Measurements from ENCODE around the gene CDK3. TPM values are rescaled to one million over a fixed set of nuclear protein-coding genes. Genes with fewer than 3 reads are reported as not detected.

Gene CDK3
- total RNA-seq, 1 experiment from 2014 or later = 7.1 TPM

GRCh38 chr17:76007131-76007849 is 6.6 kb downstream of the CDK3 start:
- H4K20me1 ChIP-seq (ENCODE audit: insufficient read depth) = no peaks in the 10 kb centered on the region
- no peaks in the 10 kb centered on the region for H3K79me2 ChIP-seq (ENCODE audit: insufficient read depth, low read length)
- no peak overlapping the region for H3K9ac ChIP-seq (ENCODE audit: low read length)
- CTCF ChIA-PET = interaction anchor here (0.9 to 7.1 kb wide), 4 partner anchors 8 to 273 kb away, joined by 3 to 68 read pairs (median 6); partner anchors contain the start of gene MRPL38
- TF ChIP-seq RAD21 (IDR thresholded peaks at IDR 0.05; ENCODE audit: low read depth) = no peak
- no peak overlapping the region; the same call in 1 of the 2 replicates for H3K27ac ChIP-seq (ENCODE audit: low read depth, low read length)
- H3K9me3 ChIP-seq (ENCODE audit: control insufficient read depth in 1 of 2, insufficient read depth in 1 of 2, low read depth in 1 of 2, low read length in 2 of 2) = no peaks in the 10 kb centered on the region
- TSS peak; percentile 7 for BruUV-seq (replicated peaks)
- H3K36me3 ChIP-seq (ENCODE audit: control insufficient read depth in 1 of 2, insufficient read depth in 2 of 2, low read length in 2 of 2) = peaks cover 23 to 26% of the 10 kb centered on the region in 2 experiments; a peak in 2 of 4 replicates
- no peak overlapping the region for H2AFZ ChIP-seq (ENCODE audit: low read depth, low read length, poor library complexity, severe bottlenecking)
- DNase-seq (ENCODE audit: low read depth, low spot score) = no peak
- RAD21 ChIA-PET (ENCODE audit: low non-redundant PET in 1 of 2, low total read pairs in 2 of 2, uncharacterized antibody in 2 of 2, unreplicated experiment in 2 of 2) = no interaction called here
- peaks cover 0 to 13% of the 10 kb centered on the region in 2 experiments; a peak in 2 of 4 replicates for H3K4me1 ChIP-seq (ENCODE audit: control insufficient read depth in 1 of 2, insufficient read depth in 2 of 2, low read length in 2 of 2)
- intact Hi-C loops (cut with micrococcal nuclease) = no loop called here
- ATAC-seq = no peak
- H3K4me2 ChIP-seq (ENCODE audit: low read length) = no peak overlapping the region
- H3K4me3 ChIP-seq (replicated peaks in 1 of 2; ENCODE audit: low read depth in 1 of 2, low read length in 2 of 2) = no peak overlapping the region
- H3K9me2 ChIP-seq (ENCODE audit: insufficient read depth) = no peaks in the 10 kb centered on the region
- POLR2A ChIA-PET = interaction anchor here (0.8 kb wide), 1 partner anchor 98 kb away, joined by 3 read pairs; no protein-coding TSS in a partner anchor
- no peaks in the 10 kb centered on the region for H3K27me3 ChIP-seq (ENCODE audit: insufficient read depth, low read length)

- Histone ChIP-seq H3K27ac (ENCODE audit: low read depth, low read length) (no peak overlapping the region), H3K79me2 (ENCODE audit: insufficient read depth, low read length) (no peaks in the 10 kb centered on the region), H3K9ac (ENCODE audit: low read length) (no peak overlapping the region), H3K9me2 (ENCODE audit: insufficient read depth) (no peaks in the 10 kb centered on the region), H3K4me2 (ENCODE audit: low read length) (no peak overlapping the region), H3K4me3 (replicated peaks in 1 of 2; ENCODE audit: low read depth in 1 of 2, low read length in 2 of 2) (no peak overlapping the region), H3K4me1 (ENCODE audit: control insufficient read depth in 1 of 2, insufficient read depth in 2 of 2, low read length in 2 of 2) (peaks cover 0 to 13% of the 10 kb centered on the region in 2 experiments; a peak in 2 of 4 replicates), H3K27me3 (ENCODE audit: insufficient read depth, low read length) (no peaks in the 10 kb centered on the region), H2AFZ (ENCODE audit: low read depth, low read length, poor library complexity, severe bottlenecking) (no peak overlapping the region), H4K20me1 (ENCODE audit: insufficient read depth) (no peaks in the 10 kb centered on the region), H3K9me3 (ENCODE audit: control insufficient read depth in 1 of 2, insufficient read depth in 1 of 2, low read depth in 1 of 2, low read length in 2 of 2) (no peaks in the 10 kb centered on the region), H3K36me3 (ENCODE audit: control insufficient read depth in 1 of 2, insufficient read depth in 2 of 2, low read length in 2 of 2) (peaks cover 23 to 26% of the 10 kb centered on the region in 2 experiments; a peak in 2 of 4 replicates)
- ChIA-PET CTCF (interaction anchor here (0.9 to 7.1 kb wide), 4 partner anchors 9 to 272 kb away, joined by 3 to 68 read pairs (median 6); partner anchors contain the start of gene MRPL38), POLR2A (interaction anchor here (0.8 kb wide), 1 partner anchor 97 kb away, joined by 3 read pairs; no protein-coding TSS in a partner anchor), RAD21 (ENCODE audit: low non-redundant PET in 1 of 2, low total read pairs in 2 of 2, uncharacterized antibody in 2 of 2, unreplicated experiment in 2 of 2) (interaction anchor here in 1 of 2 experiments (0.6 kb wide), 1 partner anchor 498 kb away, joined by 7 read pairs; no protein-coding TSS in a partner anchor)
- intact Hi-C loops (cut with micrococcal nuclease) = no loop called here
- ATAC-seq (no peak), DNase-seq (ENCODE audit: low read depth, low spot score) (no peak)
- no peak for TF ChIP-seq CBX3 (IDR thresholded peaks at IDR 0.05; ENCODE audit: low read depth)
- no peak for TF ChIP-seq POLR2AphosphoS5 (IDR thresholded peaks at IDR 0.05; ENCODE audit: low read depth, low read length)
- TF ChIP-seq RAD21 (IDR thresholded peaks at IDR 0.05; ENCODE audit: low read depth) = no peak
- TF ChIP-seq ATF3 (IDR thresholded peaks at IDR 0.05) = no peak
- no peak for TF ChIP-seq CTCF (IDR thresholded peaks at IDR 0.05 in 2 of 3, conservative IDR thresholded peaks at IDR 0.05 in 1 of 3; ENCODE audit: borderline replicate concordance in 1 of 3, insufficient read depth in 1 of 3, low read depth in 2 of 3, low read length in 2 of 3)
- TF ChIP-seq ZNF274 (IDR thresholded peaks at IDR 0.05; ENCODE audit: low read depth, low read length) = no peak
- TF ChIP-seq MAX (IDR thresholded peaks at IDR 0.05) = no peak
- BruUV-seq (replicated peaks) = no TSS peak
Observed at GRCh38 chr17:76007850-76008165, 7.2 kb downstream of the CDK3 start.
